GM12892 (cell line): Measurements from ENCODE around the gene HSDL2.
"Not testable (repeated sequence)": the region's sequence is repeated elsewhere in the genome, so short reads cannot be mapped to it uniquely, and the experiment has no call there.

Source experiments
- DNase-seq: peaks from one replicate; pipeline ENCODE4 v3.0.0; 2011; ENCODE audit not compliant: insufficient read length
- FAIRE-seq: peaks from 2 replicates; lab custom pipeline; 2011; peaks lifted over from hg19 to GRCh38; lab: Jason Lieb, UNC
- POLR2A ChIP-seq: IDR thresholded peaks from 2 replicates; pipeline ENCODE4 v1.6.1; 2011; ENCODE audit warnings: low read depth, low read length, control low read depth
- POLR2AphosphoS5 ChIP-seq: IDR thresholded peaks from 2 replicates; pipeline ENCODE4 v1.6.1; 2011; ENCODE audit warnings: low read depth, low read length, control low read depth
- TAF1 ChIP-seq: IDR thresholded peaks from 2 replicates; pipeline ENCODE4 v1.6.1; 2011; ENCODE audit warnings: low read depth, mild to moderate bottlenecking, control low read depth, low read length, borderline replicate concordance

HSDL2 gene

GRCh38 chr9:112494153-112494552 is 114.2 kb downstream of the HSDL2 start:
- DNase-seq, result no peak
- no peak for TF ChIP-seq POLR2A
- TF ChIP-seq TAF1, result no peak
- TF ChIP-seq POLR2AphosphoS5, result no peak
- no peak for FAIRE-seq

GRCh38 chr9:112495614-112496013 is 115.7 kb downstream of the HSDL2 start:
- no peak for DNase-seq
- TF ChIP-seq POLR2A (no peak), TAF1 (no peak), POLR2AphosphoS5 (no peak)
- no peak for FAIRE-seq

DNA sequence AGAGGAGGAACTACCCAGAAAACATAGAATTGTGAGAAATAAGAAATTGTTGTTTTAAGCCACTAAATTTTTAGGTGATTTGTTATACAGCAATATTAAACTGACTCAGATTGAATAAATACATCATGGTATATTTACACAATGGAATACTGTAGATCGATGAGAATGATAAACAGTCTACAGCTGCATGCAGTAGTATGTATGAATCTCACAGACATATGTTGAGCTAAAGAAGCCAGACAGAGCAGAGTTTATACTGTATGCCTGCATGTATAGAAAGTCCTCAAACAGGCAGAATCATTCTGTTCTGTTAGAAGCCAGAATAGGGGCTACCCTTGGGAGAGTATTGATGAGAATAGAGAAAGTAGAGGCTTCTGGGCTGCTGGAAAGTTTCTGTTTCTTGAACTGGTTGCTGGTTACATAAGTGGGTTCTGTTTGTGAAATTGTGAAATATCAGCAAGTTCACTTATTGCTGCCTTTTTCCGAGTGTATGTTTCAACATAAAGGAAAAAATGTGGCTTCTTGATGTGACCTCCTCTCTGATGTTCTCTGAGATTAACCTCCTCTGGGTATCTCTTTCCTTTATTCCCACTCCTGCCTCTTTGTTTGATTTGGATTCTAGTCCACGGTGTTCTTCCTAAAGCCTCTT is 116.3 kb downstream of the HSDL2 start:
- TF ChIP-seq POLR2AphosphoS5 (no peak), TAF1 (no peak), POLR2A (no peak)
- DNase-seq, result no peak
- FAIRE-seq, result no peak

DNA sequence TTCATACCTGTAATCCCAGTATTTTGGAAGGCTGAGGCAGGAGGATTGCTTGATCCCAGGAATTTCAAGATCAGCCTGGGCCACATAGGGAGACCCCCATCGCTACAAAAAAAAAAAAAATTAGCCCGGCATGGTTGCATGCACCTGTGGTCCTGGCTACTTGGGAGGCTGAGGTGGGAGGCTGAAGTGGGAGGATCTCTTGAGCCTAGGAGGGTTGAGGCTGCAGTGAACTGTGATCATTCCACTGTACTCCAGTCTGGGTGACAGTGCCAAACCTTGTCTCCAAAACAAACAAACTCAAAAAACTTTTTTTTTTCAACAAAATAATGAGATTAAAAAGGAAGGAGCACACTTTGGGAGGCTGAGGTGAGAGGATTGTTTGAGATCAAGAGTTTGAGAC is 120.9 kb downstream of the HSDL2 start:
- DNase-seq (no peak), FAIRE-seq (no peak)
- no peak for TF ChIP-seq POLR2A
- TF ChIP-seq TAF1, result no peak

DNA sequence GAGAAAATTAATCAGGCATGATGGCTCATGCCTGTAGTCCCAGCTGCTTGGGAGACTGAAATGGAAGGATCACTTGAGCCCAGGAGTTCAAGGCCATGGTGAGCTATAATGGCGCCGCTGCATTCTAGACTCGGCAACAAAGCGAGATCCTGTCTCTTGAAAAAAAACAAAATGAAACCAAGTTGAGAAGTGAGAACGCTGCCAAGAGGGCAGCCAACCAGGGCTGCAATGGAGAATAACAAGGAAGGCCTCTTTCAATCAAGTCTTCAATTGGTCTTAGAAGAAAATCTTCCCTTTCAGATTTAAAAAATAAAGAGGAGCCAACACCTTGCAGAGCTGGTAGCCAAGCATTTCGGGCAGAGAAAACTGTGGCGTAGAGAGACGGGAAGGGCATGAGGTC is 121.4 kb downstream of the HSDL2 start:
- FAIRE-seq (no peak), DNase-seq (no peak)
- TF ChIP-seq TAF1, result no peak
- TF ChIP-seq POLR2AphosphoS5, result no peak

DNA sequence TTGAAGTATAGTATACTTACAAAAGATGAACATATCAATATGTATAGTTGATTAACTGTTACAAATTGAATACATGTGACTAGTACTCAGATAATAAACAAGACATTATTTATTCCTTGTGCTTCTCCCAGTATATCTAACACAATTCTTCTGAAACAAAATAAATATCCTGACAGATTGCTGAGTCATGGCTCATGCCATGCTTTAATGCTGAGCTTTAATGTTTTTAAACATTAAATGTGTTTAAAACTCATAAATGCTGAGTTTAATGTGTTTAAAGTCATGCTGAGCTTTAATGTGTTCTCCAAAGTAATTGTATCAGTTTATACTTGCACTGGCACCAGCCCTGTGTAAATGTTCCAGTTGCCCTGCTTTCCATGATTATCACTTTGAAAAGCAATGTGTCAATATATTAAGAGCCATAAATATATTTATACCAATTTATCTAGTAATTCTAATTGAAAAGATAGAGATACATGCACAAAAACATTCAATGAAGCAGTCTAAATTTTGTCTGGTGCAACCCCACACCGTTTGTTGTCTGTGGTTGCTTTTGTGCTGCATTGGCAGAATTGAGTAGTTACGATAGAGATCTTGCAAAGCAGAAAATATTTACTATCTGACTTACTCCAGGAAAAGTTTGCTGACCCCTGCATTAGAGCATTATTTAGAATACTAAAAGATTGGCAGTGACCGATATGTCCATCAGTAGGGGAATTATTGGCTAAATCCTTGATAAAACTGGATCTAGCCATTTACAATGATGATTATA is 122.5 kb downstream of the HSDL2 start:
- FAIRE-seq (no peak), DNase-seq (no peak)
- TF ChIP-seq POLR2A (no peak), POLR2AphosphoS5 (no peak), TAF1 (no peak)

DNA sequence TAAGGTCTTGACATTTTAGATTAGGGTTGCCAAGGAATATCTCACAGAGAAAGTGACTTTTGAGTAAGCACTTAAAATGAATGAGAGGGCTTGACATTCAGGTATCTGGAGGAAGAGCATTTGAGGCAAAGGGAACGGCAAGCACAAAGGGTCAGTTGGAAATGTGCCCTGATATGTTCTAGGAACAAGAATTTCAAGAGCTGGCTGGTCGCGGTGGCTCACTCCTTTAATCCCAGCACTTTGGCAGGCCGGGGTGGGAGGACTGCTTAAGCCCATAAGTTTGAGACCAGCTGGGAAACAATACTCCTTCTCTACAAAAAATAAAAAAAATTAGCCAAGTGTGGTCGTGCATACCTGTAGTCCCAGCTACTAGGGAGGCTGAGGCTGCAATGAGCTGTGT is 123.3 kb downstream of the HSDL2 start:
- DNase-seq (no peak), FAIRE-seq (no peak)
- TF ChIP-seq POLR2A (no peak), TAF1 (no peak), POLR2AphosphoS5 (no peak)

- TF ChIP-seq POLR2AphosphoS5 (no peak), POLR2A (no peak), TAF1 (no peak)
- FAIRE-seq (no peak), DNase-seq (no peak)
Measured at GRCh38 chr9:112505086-112505485, 125.2 kb downstream of the HSDL2 start.

DNA sequence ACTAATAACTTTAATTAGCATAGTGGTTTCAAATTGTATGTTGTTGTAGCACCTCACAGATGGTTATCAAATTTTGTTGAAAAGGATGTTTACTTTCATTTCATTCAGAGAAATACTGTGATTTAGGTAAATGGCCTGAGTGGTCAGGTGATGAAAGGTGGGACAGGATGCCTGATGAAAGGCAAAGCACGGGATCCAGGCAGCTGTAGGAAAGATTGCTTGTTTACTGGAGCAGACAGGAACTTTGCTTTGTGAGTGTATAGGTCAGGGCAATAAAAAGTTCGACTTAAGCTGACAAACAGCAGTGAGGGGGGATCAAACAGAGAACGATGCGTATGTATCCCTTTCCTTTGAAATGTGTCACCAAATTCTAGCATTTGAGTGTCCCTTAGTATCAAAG is 125.7 kb downstream of the HSDL2 start:
- DNase-seq (no peak), FAIRE-seq (peak; percentile 36)
- TF ChIP-seq TAF1 (no peak), POLR2AphosphoS5 (no peak)

GRCh38 chr9:112506571-112506970 is 126.7 kb downstream of the HSDL2 start:
- FAIRE-seq (no peak), DNase-seq (no peak)
- TF ChIP-seq POLR2AphosphoS5 (no peak), POLR2A (no peak), TAF1 (no peak)

GRCh38 chr9:112507001-112507680 is 127.2 kb downstream of the HSDL2 start:
- FAIRE-seq, result no peak
- DNase-seq, result no peak
- TF ChIP-seq POLR2A (no peak), POLR2AphosphoS5 (no peak), TAF1 (no peak)

GRCh38 chr9:112508377-112508776 is 128.5 kb downstream of the HSDL2 start:
- no peak for DNase-seq
- no peak for FAIRE-seq

DNA sequence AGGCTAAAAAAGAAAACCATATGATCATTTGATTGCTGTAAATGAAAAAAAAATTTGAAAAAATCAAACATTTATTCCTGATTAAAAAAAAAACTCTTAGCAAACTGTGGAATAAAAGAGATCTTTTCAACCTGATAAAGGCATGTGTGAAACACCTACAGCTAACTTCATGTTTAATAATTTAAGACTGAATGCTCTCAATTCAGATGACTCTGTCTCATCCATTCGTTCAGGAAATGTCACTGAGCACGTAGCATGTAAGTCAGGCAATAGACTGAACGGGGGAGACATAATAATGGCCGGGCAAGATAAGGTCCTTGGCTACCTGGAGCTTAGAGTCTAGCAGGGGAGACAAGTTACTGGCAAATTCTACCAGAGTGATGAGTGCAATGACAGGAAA is 132.5 kb downstream of the HSDL2 start:
- FAIRE-seq, result peak; percentile 36

More at GRCh38 chr9:112508377-112508776, 128.5 kb downstream of the HSDL2 start:
- TF ChIP-seq POLR2A (no peak), POLR2AphosphoS5 (no peak)

More for the DNA sequence above, 132.5 kb downstream of the HSDL2 start:
- not testable (repeated sequence) for DNase-seq
